ENCODE measurements around the gene CHAF1A. TPM values are rescaled to one million over a fixed set of nuclear protein-coding genes. Genes with fewer than 3 reads are reported as not detected.

Gene CHAF1A
- total RNA-seq, 1 donor from 2014 or later, result 48.2 TPM

GRCh38 chr19:4368128-4368820 lies 34.2 kb upstream of the CHAF1A start:
- Mint-ChIP-seq H3K4me3 (ENCODE audit: low read depth) (no peak overlapping the region), H3K4me1 (ENCODE audit: low read depth) (peaks cover 2% of the 10 kb centered on the region), H3K27me3 (no peaks in the 10 kb centered on the region), H3K27ac (peak overlapping the region; percentile 80), H3K9me3 (ENCODE audit: low read depth) (no peaks in the 10 kb centered on the region), H3K36me3 (ENCODE audit: insufficient read depth) (peaks cover 1% of the 10 kb centered on the region)
- TF ChIP-seq, protein P1, sequence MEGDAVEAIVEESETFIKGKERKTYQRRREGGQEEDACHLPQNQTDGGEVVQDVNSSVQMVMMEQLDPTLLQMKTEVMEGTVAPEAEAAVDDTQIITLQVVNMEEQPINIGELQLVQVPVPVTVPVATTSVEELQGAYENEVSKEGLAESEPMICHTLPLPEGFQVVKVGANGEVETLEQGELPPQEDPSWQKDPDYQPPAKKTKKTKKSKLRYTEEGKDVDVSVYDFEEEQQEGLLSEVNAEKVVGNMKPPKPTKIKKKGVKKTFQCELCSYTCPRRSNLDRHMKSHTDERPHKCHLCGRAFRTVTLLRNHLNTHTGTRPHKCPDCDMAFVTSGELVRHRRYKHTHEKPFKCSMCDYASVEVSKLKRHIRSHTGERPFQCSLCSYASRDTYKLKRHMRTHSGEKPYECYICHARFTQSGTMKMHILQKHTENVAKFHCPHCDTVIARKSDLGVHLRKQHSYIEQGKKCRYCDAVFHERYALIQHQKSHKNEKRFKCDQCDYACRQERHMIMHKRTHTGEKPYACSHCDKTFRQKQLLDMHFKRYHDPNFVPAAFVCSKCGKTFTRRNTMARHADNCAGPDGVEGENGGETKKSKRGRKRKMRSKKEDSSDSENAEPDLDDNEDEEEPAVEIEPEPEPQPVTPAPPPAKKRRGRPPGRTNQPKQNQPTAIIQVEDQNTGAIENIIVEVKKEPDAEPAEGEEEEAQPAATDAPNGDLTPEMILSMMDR (IDR thresholded peaks at IDR 0.05; ENCODE audit: unreplicated experiment), result no peak
- DNase-seq (ENCODE audit: low spot score, unreplicated experiment), result no peak

DNA sequence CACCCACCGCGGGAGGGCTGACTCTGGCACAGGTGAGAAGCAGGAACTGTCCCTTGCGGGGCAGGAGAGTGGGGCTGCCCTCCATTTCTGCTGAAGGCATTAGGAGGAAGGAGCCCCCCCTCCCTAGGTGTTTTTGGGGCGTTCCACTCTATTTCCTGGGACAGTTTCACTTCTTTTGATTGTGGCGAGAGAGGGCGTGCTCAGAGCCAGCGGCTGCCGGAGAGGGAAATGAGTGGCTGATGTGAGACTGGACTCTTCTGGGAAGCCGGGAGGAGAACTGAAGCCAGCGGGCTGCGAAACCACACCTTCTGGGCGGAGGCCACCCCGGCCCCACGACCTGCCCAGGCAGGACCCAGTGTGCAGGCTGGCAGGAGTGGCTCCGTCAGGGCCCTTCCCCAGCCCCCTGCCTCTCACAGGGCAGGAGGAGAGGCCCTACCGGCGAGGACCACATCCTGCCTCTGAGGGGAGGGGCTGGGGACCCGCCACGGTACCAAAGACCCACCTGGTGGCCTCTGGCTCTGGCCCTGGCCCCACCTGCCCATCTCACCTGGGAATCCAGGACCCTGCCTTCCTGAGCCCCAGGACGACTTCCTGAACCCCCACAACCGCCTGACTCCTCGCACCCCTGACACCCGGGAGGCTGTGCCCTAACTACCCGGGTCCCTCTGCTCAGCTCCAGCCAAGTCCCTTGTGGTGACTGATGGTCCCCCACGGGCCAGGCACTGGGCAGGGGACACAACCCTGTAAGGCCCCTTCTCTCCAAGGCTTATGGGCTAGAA lies 33.1 kb upstream of the CHAF1A start:
- peaks cover 5% of the 10 kb centered on the region for H3K4me1 Mint-ChIP-seq (ENCODE audit: low read depth)
- DNase-seq (ENCODE audit: low spot score, unreplicated experiment), result no peak
- no peaks in the 10 kb centered on the region for H3K27me3 Mint-ChIP-seq
- TF ChIP-seq, protein P1 (IDR thresholded peaks at IDR 0.05; ENCODE audit: unreplicated experiment), result no peak
- H3K9me3 Mint-ChIP-seq (ENCODE audit: low read depth), result no peaks in the 10 kb centered on the region
- no peak overlapping the region for H3K4me3 Mint-ChIP-seq (ENCODE audit: low read depth)
- H3K27ac Mint-ChIP-seq, result peak overlapping the region; percentile 90
- peaks cover 1% of the 10 kb centered on the region for H3K36me3 Mint-ChIP-seq (ENCODE audit: insufficient read depth)

- Mint-ChIP-seq H3K4me3 (ENCODE audit: low read depth) (no peak overlapping the region), H3K27me3 (no peaks in the 10 kb centered on the region), H3K27ac (peak overlapping the region; percentile 90), H3K9me3 (ENCODE audit: low read depth) (no peaks in the 10 kb centered on the region), H3K36me3 (ENCODE audit: insufficient read depth) (peaks cover 1% of the 10 kb centered on the region), H3K4me1 (ENCODE audit: low read depth) (peaks cover 5% of the 10 kb centered on the region)
- TF ChIP-seq, protein P1 (IDR thresholded peaks at IDR 0.05; ENCODE audit: unreplicated experiment), result peak; percentile 40
- DNase-seq (ENCODE audit: low spot score, unreplicated experiment), result no peak
These were observed 32.6 kb upstream of the CHAF1A start for GRCh38 chr19:4369888-4370260.

GRCh38 chr19:4370418-4371041 lies 31.9 kb upstream of the CHAF1A start:
- TF ChIP-seq, protein P1 (IDR thresholded peaks at IDR 0.05; ENCODE audit: unreplicated experiment), result no peak
- no peak overlapping the region for H3K27ac Mint-ChIP-seq
- peaks cover 1% of the 10 kb centered on the region for H3K36me3 Mint-ChIP-seq (ENCODE audit: insufficient read depth)
- H3K4me3 Mint-ChIP-seq (ENCODE audit: low read depth), result no peak overlapping the region
- peaks cover 11% of the 10 kb centered on the region for H3K4me1 Mint-ChIP-seq (ENCODE audit: low read depth)
- no peaks in the 10 kb centered on the region for H3K9me3 Mint-ChIP-seq (ENCODE audit: low read depth)
- H3K27me3 Mint-ChIP-seq, result no peaks in the 10 kb centered on the region
- DNase-seq (ENCODE audit: low spot score, unreplicated experiment), result no peak

All from progenitor cell of endocrine pancreas (in vitro differentiated cells).